SH-SY5Y (cell line): ENCODE measurements around the gene C11orf16.

ENCODE experiments used
- GATA2 ChIP-seq: IDR thresholded peaks from 2 replicates; pipeline ENCODE4 v1.6.1; 2011; ENCODE audit warnings: mild to moderate bottlenecking, low read depth, low read length
- GATA3 ChIP-seq: IDR thresholded peaks from 2 replicates; pipeline ENCODE4 v1.6.1; 2011; ENCODE audit warnings: low read depth, mild to moderate bottlenecking, low read length, moderate library complexity

The C11orf16 gene

DNA sequence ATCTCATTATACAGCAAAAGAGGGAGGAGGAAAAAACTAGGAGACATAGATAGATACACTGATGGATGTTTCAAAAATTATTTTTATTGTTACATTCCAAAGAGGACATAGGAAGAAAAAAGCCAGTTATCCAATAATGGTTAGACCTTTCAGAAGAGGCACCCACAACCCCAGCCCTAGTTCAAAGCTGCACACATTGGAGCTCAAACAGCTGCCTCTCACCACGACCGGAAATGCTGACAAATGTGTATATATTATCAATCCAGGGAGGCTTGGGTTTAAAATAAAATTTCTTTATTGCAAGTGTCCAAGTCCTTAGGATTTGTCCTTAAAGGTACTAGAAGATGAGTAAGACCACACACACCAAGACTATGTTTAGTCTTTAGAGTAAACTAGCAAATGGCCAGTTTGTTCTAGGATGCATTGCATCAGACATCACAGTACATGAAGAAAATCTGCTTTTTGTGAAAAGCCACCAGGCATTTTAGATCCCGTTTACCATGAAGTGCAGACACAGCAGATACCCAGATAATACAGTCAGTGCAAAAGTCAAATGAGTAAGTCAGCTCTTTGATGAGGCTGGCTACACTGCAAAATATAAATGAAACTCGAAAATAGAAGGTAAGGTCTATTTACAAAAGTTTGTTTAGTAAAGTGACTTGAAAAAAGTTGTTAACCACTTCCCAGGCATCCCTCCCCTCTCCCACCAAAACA lies 14.6 kb upstream of the C11orf16 start:
- TF ChIP-seq GATA3 = no peak
- no peak for TF ChIP-seq GATA2

- TF ChIP-seq GATA2 (no peak), GATA3 (no peak)
These were observed 9.8 kb upstream of the C11orf16 start, which contains the start of gene ASCL3 for GRCh38 chr11:8942518-8943066. Gene ASCL3 (minus strand): TSS chr11:8943016. CDS start chr11:8938161, 4,855 bp downstream.

DNA sequence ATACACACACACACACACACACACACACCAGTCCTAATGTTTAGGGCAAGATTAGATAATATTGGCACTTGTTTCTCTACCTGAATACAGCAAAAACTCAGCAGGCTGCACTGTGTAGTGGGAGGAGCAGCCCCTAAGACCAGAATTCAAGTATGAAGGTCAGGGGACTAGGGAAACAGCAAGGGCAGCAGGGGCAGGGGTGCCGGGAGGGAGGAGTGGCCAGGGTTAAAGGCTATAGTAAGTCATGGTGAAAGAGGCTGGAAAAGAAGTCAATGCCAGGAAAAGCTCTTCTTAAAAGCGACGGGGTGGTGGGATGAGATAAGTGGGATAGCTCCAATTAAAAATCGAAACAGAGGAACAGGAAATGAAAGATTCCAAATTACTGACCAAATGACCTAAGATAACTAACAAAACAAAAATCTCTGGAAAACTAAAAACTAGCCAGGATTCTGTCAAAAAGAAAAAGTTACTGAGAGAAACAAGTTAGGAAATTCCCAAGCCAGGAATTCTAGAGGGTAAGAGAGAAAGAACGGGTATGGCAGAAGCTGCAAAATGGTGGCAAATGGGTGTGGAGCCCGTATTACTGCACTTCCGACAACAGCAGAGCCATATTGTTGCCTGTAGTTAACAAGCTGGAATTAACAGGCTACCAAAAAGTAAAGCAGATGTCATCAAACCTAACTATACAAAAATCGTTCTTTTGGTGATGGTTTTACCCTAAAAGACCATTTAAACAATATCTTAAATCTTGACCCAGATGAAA lies 8.8 kb upstream of the C11orf16 start:
- TF ChIP-seq GATA2 = no peak
- TF ChIP-seq GATA3 = no peak

- TF ChIP-seq GATA3 (no peak), GATA2 (no peak)
These were observed 4.9 kb upstream of the C11orf16 start for GRCh38 chr11:8937659-8938058.

DNA sequence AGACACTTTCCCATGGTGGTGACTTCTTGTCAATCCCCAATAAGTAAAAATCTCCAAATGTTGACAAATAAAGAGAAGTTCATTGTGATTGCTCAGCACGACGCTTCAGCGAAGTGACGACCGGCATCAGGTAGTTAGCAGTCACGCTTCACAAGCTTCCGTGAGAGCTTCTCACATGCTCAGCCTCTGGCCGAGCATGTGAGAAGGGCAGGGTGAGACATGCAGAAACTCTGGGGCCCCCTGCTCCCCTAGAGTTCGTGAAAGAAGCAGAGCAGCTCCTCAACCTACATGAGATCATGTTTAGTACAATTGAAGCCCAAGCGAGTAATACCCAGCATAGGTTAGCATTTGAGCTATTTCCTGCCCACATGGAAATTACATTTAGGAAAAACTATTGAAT lies 4.4 kb upstream of the C11orf16 start:
- TF ChIP-seq GATA2 (no peak), GATA3 (no peak)

DNA sequence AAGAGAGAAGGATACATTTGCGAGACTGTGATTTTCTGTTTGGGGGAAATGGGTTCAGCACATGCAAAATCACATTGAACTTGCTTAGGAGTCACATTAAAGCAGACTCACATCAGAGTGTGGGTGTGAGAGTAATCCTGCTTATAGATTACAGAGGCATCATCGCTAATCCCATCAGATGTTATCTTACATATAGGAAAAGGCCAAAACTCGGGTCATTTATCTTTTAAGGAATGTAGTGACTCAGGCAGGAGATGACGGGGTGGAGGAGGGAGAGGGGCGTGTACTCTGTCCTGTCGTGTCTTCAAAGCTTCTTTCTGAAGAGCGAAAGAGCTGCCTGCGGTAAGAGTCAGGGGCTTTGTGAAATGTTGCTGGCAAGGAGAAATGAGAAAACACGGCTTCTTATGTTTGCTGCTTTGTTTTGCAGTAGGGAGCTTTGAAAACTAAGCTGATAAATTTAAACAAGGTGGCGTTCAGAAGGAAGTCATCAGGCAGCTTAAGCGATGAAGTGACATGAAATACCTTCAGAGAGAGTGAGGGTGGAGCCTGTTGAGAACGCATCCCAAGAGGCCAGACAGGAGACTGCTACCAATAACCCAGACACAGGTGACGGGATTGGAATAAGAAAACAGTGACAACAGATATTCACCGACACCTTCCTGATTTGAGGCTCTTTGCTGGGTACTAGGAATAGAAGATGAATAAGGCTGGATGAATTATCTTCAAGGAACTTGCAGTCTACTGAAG lies 2.2 kb upstream of the C11orf16 start:
- no peak for TF ChIP-seq GATA2
- no peak for TF ChIP-seq GATA3

GRCh38 chr11:8933931-8934330 lies 1.2 kb upstream of the C11orf16 start:
- TF ChIP-seq GATA3 = no peak
- no peak for TF ChIP-seq GATA2

GRCh38 chr11:8930456-8931175 lies 2.1 kb downstream of the C11orf16 start:
- TF ChIP-seq GATA2 (no peak), GATA3 (no peak)

- no peak for TF ChIP-seq GATA2
- TF ChIP-seq GATA3 = no peak
These were observed 3.6 kb downstream of the C11orf16 start for GRCh38 chr11:8928981-8929615.

DNA sequence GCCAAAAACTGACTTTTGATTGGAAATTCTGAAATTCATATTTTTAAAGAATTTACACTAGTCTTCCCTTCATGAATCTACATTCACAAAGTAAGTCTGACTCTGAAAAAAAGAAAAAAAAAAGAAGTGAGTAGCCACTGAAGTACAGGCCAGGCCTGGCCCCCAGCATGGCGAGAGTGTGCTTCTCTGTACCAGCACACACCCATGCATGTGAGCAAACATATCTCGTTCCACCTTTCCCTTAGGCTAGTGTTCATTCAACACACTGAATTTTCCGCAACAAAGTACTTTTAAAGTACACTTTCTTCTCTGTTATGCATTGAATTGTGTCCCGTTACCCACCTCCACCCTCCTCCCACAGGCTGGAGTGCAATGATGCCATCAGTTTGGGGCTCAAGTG lies 4.5 kb downstream of the C11orf16 start:
- TF ChIP-seq GATA3 (no peak), GATA2 (no peak)

DNA sequence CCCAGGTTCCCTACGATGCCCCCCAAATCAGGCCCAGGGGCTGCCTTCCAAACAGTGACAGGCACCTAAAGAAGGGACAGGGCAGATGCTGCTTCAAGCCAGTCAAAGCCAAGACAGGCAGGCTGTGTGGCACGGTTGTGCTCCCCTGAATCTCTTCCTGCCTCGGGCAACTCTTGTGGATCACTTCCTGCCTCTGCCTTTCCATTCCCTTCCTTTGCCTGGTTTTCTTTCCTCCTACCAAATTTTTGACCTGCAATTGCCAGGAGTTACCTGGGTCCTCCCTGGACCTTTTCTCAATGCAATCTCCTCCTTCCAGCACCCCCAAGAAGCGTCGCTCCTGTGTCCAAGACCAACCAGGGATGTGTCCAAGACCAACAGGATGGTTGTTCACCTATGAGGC lies 5.5 kb downstream of the C11orf16 start:
- no peak for TF ChIP-seq GATA2
- TF ChIP-seq GATA3 = no peak

- TF ChIP-seq GATA3 = no peak
- TF ChIP-seq GATA2 = no peak
These were observed 6.5 kb downstream of the C11orf16 start for GRCh38 chr11:8926236-8926635.

GRCh38 chr11:8925711-8926110 lies 7.0 kb downstream of the C11orf16 start:
- TF ChIP-seq GATA3 (no peak), GATA2 (no peak)
